Naive thymus-derived CD4-positive, alpha-beta T cell (primary cell): ENCODE measurements around the gene C1orf105. TPM values are rescaled to one million over a fixed set of nuclear protein-coding genes. Genes with fewer than 3 reads are reported as not detected.

Experiments used
- ATAC-seq: fragments of 150-1000 bp; cut with Tn5 transposase; 2 replicates; pipeline ENCODE4 v1.10.0; 2021; ENCODE audit warnings: mild to moderate bottlenecking, moderate library complexity
- CTCF ChIA-PET: fragments of 350-600 bp; sonication (Branson Sonifier 250); formaldehyde crosslinking; loops from one replicate; lab custom pipeline; 2021; ENCODE audit warnings: antibody characterized with exemption; lab: Charles Lee
- POLR2A ChIA-PET: fragments of 350-600 bp; sonication (Branson Sonifier 250); formaldehyde crosslinking; loops from one replicate; lab custom pipeline; 2021; ENCODE audit warnings: antibody characterized with exemption, inconsistent platforms; lab: Charles Lee
- DNase-seq, 9 donors: peaks; one replicate each; pipeline versions ENCODE4 v3.0.0 to v3.0.0-alpha.2; 2020 to 2022; ENCODE audit warnings: mixed read lengths in 1 of 9
- H3K27ac ChIP-seq: one replicate; pipeline ENCODE4 v1.7.0; 2013; ENCODE audit warnings: mild to moderate bottlenecking, low read depth, low read length, moderate library complexity
- H3K27me3 ChIP-seq, 2 donors: one replicate each; pipeline ENCODE4 v1.7.0; 2013; ENCODE audit warnings: low read length in 2 of 2, mild to moderate bottlenecking in 2 of 2, moderate library complexity in 2 of 2; ENCODE audit not compliant: control insufficient read depth in 2 of 2, insufficient read depth in 2 of 2
- H3K36me3 ChIP-seq, 3 experiments: 1 replicate in 2 of 3; 2 replicates in 1 of 3; pipeline ENCODE4 v1.7.0; 2013; ENCODE audit warnings: low read length in 3 of 3, mild to moderate bottlenecking in 3 of 3, moderate library complexity in 1 of 3; ENCODE audit not compliant: insufficient read depth in 3 of 3, control insufficient read depth in 2 of 3
- H3K4me1 ChIP-seq, 2 donors: one replicate each; pipeline ENCODE4 v1.7.0; 2013; ENCODE audit warnings: low read length in 2 of 2, mild to moderate bottlenecking in 2 of 2, moderate library complexity in 1 of 2; ENCODE audit not compliant: control insufficient read depth in 2 of 2, insufficient read depth in 2 of 2
- H3K4me3 ChIP-seq: 2 replicates; pipeline ENCODE4 v1.7.0; 2013; ENCODE audit warnings: mild to moderate bottlenecking, low read length
- H3K9me3 ChIP-seq, 3 experiments: 1 replicate in 2 of 3; 2 replicates in 1 of 3; pipeline ENCODE4 v1.7.0; 2013; ENCODE audit warnings: low read length in 3 of 3; ENCODE audit not compliant: control insufficient read depth in 2 of 3
- H3K27ac Mint-ChIP-seq, 9 donors: one replicate each; pipeline ENCODE4 v1.8.0; 2020 to 2022; ENCODE audit warnings: mixed read lengths in 9 of 9, mild to moderate bottlenecking in 8 of 9, moderate library complexity in 5 of 9, inconsistent platforms in 2 of 9
- H3K27me3 Mint-ChIP-seq, 5 donors: one replicate each; pipeline ENCODE4 v1.8.0; 2021 to 2022; ENCODE audit warnings: mixed read lengths in 5 of 5, mild to moderate bottlenecking in 1 of 5
- H3K36me3 Mint-ChIP-seq, 5 donors: one replicate each; pipeline ENCODE4 v1.8.0; 2020 to 2022; ENCODE audit warnings: mixed read lengths in 5 of 5, mild to moderate bottlenecking in 3 of 5, inconsistent platforms in 1 of 5
- H3K4me1 Mint-ChIP-seq, 7 donors: one replicate each; pipeline ENCODE4 v1.8.0; 2020 to 2022; ENCODE audit warnings: mixed read lengths in 7 of 7, mild to moderate bottlenecking in 3 of 7, inconsistent platforms in 1 of 7
- H3K4me3 Mint-ChIP-seq, 10 donors: one replicate each; pipeline ENCODE4 v1.8.0; 2020 to 2022; ENCODE audit warnings: mild to moderate bottlenecking in 10 of 10, mixed read lengths in 10 of 10, moderate library complexity in 6 of 10, inconsistent platforms in 2 of 10
- H3K9me3 Mint-ChIP-seq, 11 donors: one replicate each; pipeline ENCODE4 v1.8.0; 2020 to 2022; ENCODE audit warnings: mixed read lengths in 11 of 11, mild to moderate bottlenecking in 4 of 11, inconsistent platforms in 1 of 11, moderate library complexity in 1 of 11
- intact Hi-C, 2 donors: fragments of 100-400 bp; cut with micrococcal nuclease; formaldehyde crosslinking; loops; one replicate each; pipeline ENCODE4 v1.15.1; 2023
- polyA plus RNA-seq, 2 donors: library from polyadenylated mRNA; unstranded; fragments of 300-500 nt; fragmentation: Illumina TruSeq; gene quantifications; one replicate each; pipeline ENCODE4 v1.2.3, GENCODE V29; 2021
- total RNA-seq, 6 experiments: library from RNA in 5 of 6; stranded (reverse) in 5 of 6; gene quantifications; 1 replicate in 5 of 6; 2 replicates in 1 of 6; pipeline ENCODE4 v1.2.3 and lab custom pipeline; 2021 to 2026

C1orf105 gene
- total and polyA plus RNA-seq, 7 experiments from 2014 or later, result 0.86 TPM; not detected in 6

- H3K27ac Mint-ChIP-seq, result no peak overlapping the region
- H3K36me3 ChIP-seq, result no peaks in the 10 kb centered on the region
- no peak overlapping the region for H3K4me3 Mint-ChIP-seq
- H3K36me3 Mint-ChIP-seq, result peaks cover 0 to 4% (median 0%) of the 10 kb centered on the region in 5 donors
- peaks cover 6 to 20% (median 14%) of the 10 kb centered on the region in 7 donors for H3K4me1 Mint-ChIP-seq
- no peak for ATAC-seq
- no peaks in the 10 kb centered on the region for H3K4me1 ChIP-seq
- peaks cover 0 to 22% (median 4%) of the 10 kb centered on the region in 5 donors for H3K27me3 Mint-ChIP-seq
- POLR2A ChIA-PET, result no interaction called here
- H3K9me3 Mint-ChIP-seq, result no peaks in the 10 kb centered on the region
- CTCF ChIA-PET, result no interaction called here
- no peak overlapping the region for H3K27ac ChIP-seq
- intact Hi-C loops, result no loop called here
- no peak for DNase-seq
- H3K27me3 ChIP-seq, result no peaks in the 10 kb centered on the region
- no peak overlapping the region for H3K4me3 ChIP-seq
- no peaks in the 10 kb centered on the region for H3K9me3 ChIP-seq
These were observed 57.3 kb downstream of the C1orf105 start for GRCh38 chr1:172477741-172478140.

GRCh38 chr1:172478485-172478884, 58.0 kb downstream of the C1orf105 start:
- Mint-ChIP-seq H3K27me3 (peaks cover 0 to 20% (median 4%) of the 10 kb centered on the region in 5 donors), H3K4me1 (peaks cover 6 to 20% (median 14%) of the 10 kb centered on the region in 7 donors), H3K36me3 (peaks cover 0 to 4% (median 0%) of the 10 kb centered on the region in 5 donors), H3K9me3 (no peaks in the 10 kb centered on the region), H3K27ac (no peak overlapping the region), H3K4me3 (no peak overlapping the region)
- ChIA-PET CTCF (no interaction called here), POLR2A (no interaction called here)
- intact Hi-C loops, result no loop called here
- H3K27ac ChIP-seq, result no peak overlapping the region
- H3K4me3 ChIP-seq, result no peak overlapping the region
- H3K27me3 ChIP-seq, result no peaks in the 10 kb centered on the region
- no peaks in the 10 kb centered on the region for H3K36me3 ChIP-seq
- H3K4me1 ChIP-seq, result no peaks in the 10 kb centered on the region
- ATAC-seq, result no peak
- no peak for DNase-seq
- H3K9me3 ChIP-seq, result no peaks in the 10 kb centered on the region

- DNase-seq (no peak), ATAC-seq (no peak)
- ChIA-PET POLR2A (interaction anchor here (0.5 kb wide), 1 partner anchor 42 kb away, joined by 4 read pairs; no protein-coding TSS in a partner anchor), CTCF (interaction anchor here (0.7 kb wide), 1 partner anchor 858 kb away, joined by 3 read pairs; no protein-coding TSS in a partner anchor)
- H3K27ac Mint-ChIP-seq, result no peak overlapping the region
- no peaks in the 10 kb centered on the region for H3K4me1 ChIP-seq
- H3K27me3 Mint-ChIP-seq, result peaks cover 0 to 13% (median 4%) of the 10 kb centered on the region in 5 donors
- no peaks in the 10 kb centered on the region for H3K27me3 ChIP-seq
- peaks cover 0 to 4% (median 0%) of the 10 kb centered on the region in 5 donors for H3K36me3 Mint-ChIP-seq
- no peaks in the 10 kb centered on the region for H3K9me3 ChIP-seq
- H3K4me3 ChIP-seq, result no peak overlapping the region
- no peak overlapping the region for H3K4me3 Mint-ChIP-seq
- no peaks in the 10 kb centered on the region for H3K9me3 Mint-ChIP-seq
- intact Hi-C loops, result loop anchor here in 1 of 2 donors (5.0 kb wide), 1 partner anchor 37 kb away; no protein-coding TSS in a partner anchor
- H3K27ac ChIP-seq, result no peak overlapping the region
- H3K36me3 ChIP-seq, result no peaks in the 10 kb centered on the region
- peaks cover 9 to 19% (median 18%) of the 10 kb centered on the region in 7 donors for H3K4me1 Mint-ChIP-seq
These were observed 59.9 kb downstream of the C1orf105 start for GRCh38 chr1:172480431-172480830.

GRCh38 chr1:172482044-172482443, 61.6 kb downstream of the C1orf105 start:
- no peak for ATAC-seq
- H3K27ac Mint-ChIP-seq, result peak overlapping the region in 1 of 9 donors; percentile 41
- H3K27me3 Mint-ChIP-seq, result peaks cover 0 to 13% (median 4%) of the 10 kb centered on the region in 5 donors
- H3K4me1 Mint-ChIP-seq, result peaks cover 9 to 21% (median 18%) of the 10 kb centered on the region in 7 donors
- DNase-seq, result no peak
- CTCF ChIA-PET, result no interaction called here
- H3K4me3 Mint-ChIP-seq, result no peak overlapping the region
- Histone ChIP-seq H3K9me3 (no peaks in the 10 kb centered on the region), H3K36me3 (no peaks in the 10 kb centered on the region), H3K27ac (no peak overlapping the region), H3K4me3 (no peak overlapping the region), H3K27me3 (no peaks in the 10 kb centered on the region), H3K4me1 (peaks cover 0 to 1% of the 10 kb centered on the region in 2 donors)
- H3K36me3 Mint-ChIP-seq, result peaks cover 0 to 4% (median 0%) of the 10 kb centered on the region in 5 donors
- no peaks in the 10 kb centered on the region for H3K9me3 Mint-ChIP-seq
- POLR2A ChIA-PET, result no interaction called here
- intact Hi-C loops, result loop anchor here in 1 of 2 donors (5.0 kb wide), 1 partner anchor 35 kb away; no protein-coding TSS in a partner anchor

- Histone ChIP-seq H3K4me3 (no peak overlapping the region), H3K27ac (no peak overlapping the region), H3K9me3 (no peaks in the 10 kb centered on the region), H3K4me1 (peaks cover 0 to 12% of the 10 kb centered on the region in 2 donors), H3K36me3 (no peaks in the 10 kb centered on the region), H3K27me3 (no peaks in the 10 kb centered on the region)
- H3K4me1 Mint-ChIP-seq, result peaks cover 16 to 31% (median 27%) of the 10 kb centered on the region in 7 donors
- peaks cover 0 to 4% (median 0%) of the 10 kb centered on the region in 5 donors for H3K36me3 Mint-ChIP-seq
- intact Hi-C loops, result loop anchor here in 1 of 2 donors (5.0 kb wide), 1 partner anchor 34 kb away; no protein-coding TSS in a partner anchor
- CTCF ChIA-PET, result no interaction called here
- POLR2A ChIA-PET, result no interaction called here
- ATAC-seq, result no peak
- DNase-seq, result no peak
- H3K27me3 Mint-ChIP-seq, result peaks cover 0 to 15% (median 4%) of the 10 kb centered on the region in 5 donors
- no peak overlapping the region for H3K4me3 Mint-ChIP-seq
- no peaks in the 10 kb centered on the region for H3K9me3 Mint-ChIP-seq
- no peak overlapping the region for H3K27ac Mint-ChIP-seq
These were observed 63.0 kb downstream of the C1orf105 start for GRCh38 chr1:172483448-172483847.

- peaks cover 0 to 23% (median 5%) of the 10 kb centered on the region in 5 donors for H3K27me3 Mint-ChIP-seq
- intact Hi-C loops, result loop anchor here in 1 of 2 donors (5.0 kb wide), 1 partner anchor 33 kb away; no protein-coding TSS in a partner anchor
- peaks cover 16 to 33% (median 27%) of the 10 kb centered on the region in 7 donors for H3K4me1 Mint-ChIP-seq
- H3K4me3 Mint-ChIP-seq, result no peak overlapping the region
- Histone ChIP-seq H3K27ac (no peak overlapping the region), H3K4me3 (no peak overlapping the region), H3K36me3 (no peaks in the 10 kb centered on the region), H3K4me1 (peaks cover 0 to 12% of the 10 kb centered on the region in 2 donors), H3K27me3 (no peaks in the 10 kb centered on the region), H3K9me3 (no peaks in the 10 kb centered on the region)
- CTCF ChIA-PET, result no interaction called here
- H3K36me3 Mint-ChIP-seq, result no peaks in the 10 kb centered on the region
- POLR2A ChIA-PET, result interaction anchor here (0.8 kb wide), 1 partner anchor 35 kb away, joined by 3 read pairs; no protein-coding TSS in a partner anchor
- no peaks in the 10 kb centered on the region for H3K9me3 Mint-ChIP-seq
- no peak for DNase-seq
- ATAC-seq, result no peak
- H3K27ac Mint-ChIP-seq, result peak overlapping the region in 1 of 9 donors; percentile 80
These were observed 63.8 kb downstream of the C1orf105 start for GRCh38 chr1:172484252-172484651.
